ENCODE data around the gene CARD10. TPM values are rescaled to one million over a fixed set of nuclear protein-coding genes. Genes with fewer than 3 reads are reported as not detected.

CARD10 gene
- total and polyA plus RNA-seq, 2 of the 8 experiments (the other 6 are each of a cell fraction or from before 2014, with no cell fraction given): 13.5 to 14.4 TPM

- TF ChIP-seq CBX8 (IDR thresholded peaks at IDR 0.05; ENCODE audit: borderline replicate concordance, low read depth, low read length) (no peak), SIRT6 (IDR thresholded peaks at IDR 0.05; ENCODE audit: low read length) (no peak), GTF2F1 (IDR thresholded peaks at IDR 0.05; ENCODE audit: borderline replicate concordance, low read depth, low read length) (no peak), SRF (IDR thresholded peaks at IDR 0.05; ENCODE audit: low read depth, low read length) (no peak), CEBPB (IDR thresholded peaks at IDR 0.05; ENCODE audit: low read depth, low read length) (peak; percentile 98), POLR2AphosphoS5 (IDR thresholded peaks at IDR 0.05; ENCODE audit: low read depth, low read length) (no peak), CREB1 (IDR thresholded peaks at IDR 0.05) (peak; percentile 68), CHD2 (IDR thresholded peaks at IDR 0.05; ENCODE audit: low read length) (no peak), FOSL1 (IDR thresholded peaks at IDR 0.05; ENCODE audit: insufficient read depth, low read depth, low read length) (no peak), RAD21 (IDR thresholded peaks at IDR 0.05 in 1 of 2, conservative IDR thresholded peaks at IDR 0.05 in 1 of 2; ENCODE audit: low read depth in 2 of 2, low read length in 2 of 2) (peak; percentile 40 to 62; a peak in 3 of 4 replicates), BACH1 (IDR thresholded peaks at IDR 0.05; ENCODE audit: low read length) (no peak), JUND (IDR thresholded peaks at IDR 0.05; ENCODE audit: low read length) (peak; percentile 94), EZH2 (IDR thresholded peaks at IDR 0.05; ENCODE audit: low read depth, low read length, severe bottlenecking) (peak; percentile 78), RNF2 (IDR thresholded peaks at IDR 0.05; ENCODE audit: borderline replicate concordance, low read depth, low read length, missing control alignments, poor library complexity, severe bottlenecking) (no peak), NRF1 (IDR thresholded peaks at IDR 0.05; ENCODE audit: low read depth, low read length) (no peak), YY1 (IDR thresholded peaks at IDR 0.05; ENCODE audit: low read depth, low read length) (peak; percentile 56), TBP (IDR thresholded peaks at IDR 0.05; ENCODE audit: low read depth, low read length) (no peak), ZNF274 (IDR thresholded peaks at IDR 0.05; ENCODE audit: borderline replicate concordance, extremely low read depth, low read length) (no peak), EGR1 (IDR thresholded peaks at IDR 0.05; ENCODE audit: borderline replicate concordance, low read depth, low read length) (peak; percentile 97), EP300 (IDR thresholded peaks at IDR 0.05; ENCODE audit: borderline replicate concordance in 1 of 2, low read depth in 2 of 2, low read length in 2 of 2) (0 out of 3 replicates have a peak, but pooled peaks of 1 of the 2 experiments have one; percentile 53), SUZ12 (IDR thresholded peaks at IDR 0.05; ENCODE audit: low read length) (peak; percentile 81), RBBP5 (IDR thresholded peaks at IDR 0.05; ENCODE audit: borderline replicate concordance, low read depth, low read length) (no peak)
Observed at GRCh38 chr22:37561212-37562048, 42.2 kb upstream of the CARD10 start (continued).
